ENCODE data around the gene WSCD1. TPM values are rescaled to one million over a fixed set of nuclear protein-coding genes. Genes with fewer than 3 reads are reported as not detected.

The WSCD1 gene
- polyA plus RNA-seq, 1 donor (not counting 4 experiments of a cell fraction or from before 2014, with no cell fraction given), result not detected

- Histone ChIP-seq H3K79me2 (ENCODE audit: control insufficient read depth, insufficient read depth, low read length) (no peaks in the 10 kb centered on the region), H3K4me2 (ENCODE audit: control insufficient read depth, extremely low read depth, insufficient read depth, low read depth, low read length) (no peak overlapping the region), H4K20me1 (ENCODE audit: control insufficient read depth, extremely low read depth, insufficient read depth, low read length) (no peaks in the 10 kb centered on the region), H3K9me3 (ENCODE audit: control insufficient read depth, low read depth, low read length) (no peaks in the 10 kb centered on the region), H3K27me3 (ENCODE audit: control insufficient read depth, extremely low read depth, insufficient read depth, low read length) (no peaks in the 10 kb centered on the region), H3K4me3 (ENCODE audit: control insufficient read depth in 2 of 3, extremely low read depth in 1 of 3, insufficient read depth in 2 of 3, low read depth in 1 of 3, low read length in 3 of 3) (no peak overlapping the region), H3K9me1 (ENCODE audit: control insufficient read depth, extremely low read depth, insufficient read depth, low read length) (no peaks in the 10 kb centered on the region), H3K9ac (ENCODE audit: control insufficient read depth, extremely low read depth, insufficient read depth, low read length) (no peak overlapping the region), H3K36me3 (ENCODE audit: control insufficient read depth in 2 of 2, extremely low read depth in 1 of 2, insufficient read depth in 2 of 2, low read length in 2 of 2) (no peaks in the 10 kb centered on the region), H3K4me1 (ENCODE audit: control insufficient read depth, extremely low read depth, insufficient read depth, low read length) (no peaks in the 10 kb centered on the region), H3K27ac (ENCODE audit: control insufficient read depth, insufficient read depth, low read length) (no peak overlapping the region), H2AFZ (ENCODE audit: control insufficient read depth, low read length) (no peak overlapping the region)
- FAIRE-seq (no peak), DNase-seq (ENCODE audit: low read depth, low spot score) (no peak)
- TF ChIP-seq, protein P1, sequence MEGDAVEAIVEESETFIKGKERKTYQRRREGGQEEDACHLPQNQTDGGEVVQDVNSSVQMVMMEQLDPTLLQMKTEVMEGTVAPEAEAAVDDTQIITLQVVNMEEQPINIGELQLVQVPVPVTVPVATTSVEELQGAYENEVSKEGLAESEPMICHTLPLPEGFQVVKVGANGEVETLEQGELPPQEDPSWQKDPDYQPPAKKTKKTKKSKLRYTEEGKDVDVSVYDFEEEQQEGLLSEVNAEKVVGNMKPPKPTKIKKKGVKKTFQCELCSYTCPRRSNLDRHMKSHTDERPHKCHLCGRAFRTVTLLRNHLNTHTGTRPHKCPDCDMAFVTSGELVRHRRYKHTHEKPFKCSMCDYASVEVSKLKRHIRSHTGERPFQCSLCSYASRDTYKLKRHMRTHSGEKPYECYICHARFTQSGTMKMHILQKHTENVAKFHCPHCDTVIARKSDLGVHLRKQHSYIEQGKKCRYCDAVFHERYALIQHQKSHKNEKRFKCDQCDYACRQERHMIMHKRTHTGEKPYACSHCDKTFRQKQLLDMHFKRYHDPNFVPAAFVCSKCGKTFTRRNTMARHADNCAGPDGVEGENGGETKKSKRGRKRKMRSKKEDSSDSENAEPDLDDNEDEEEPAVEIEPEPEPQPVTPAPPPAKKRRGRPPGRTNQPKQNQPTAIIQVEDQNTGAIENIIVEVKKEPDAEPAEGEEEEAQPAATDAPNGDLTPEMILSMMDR (optimal IDR thresholded peaks at IDR 0.05 in 1 of 3, IDR thresholded peaks at IDR 0.05 in 1 of 3, conservative IDR thresholded peaks at IDR 0.05 in 1 of 3; ENCODE audit: extremely low read depth in 1 of 3, insufficient read depth in 2 of 3, low read length in 3 of 3), result no peak
- no peak for TF ChIP-seq EZH2 (IDR thresholded peaks at IDR 0.05; ENCODE audit: low read length)
- dilution Hi-C loops (cut with MboI; ENCODE audit: extremely low pct_ligation_motif_present, low sequenced_read_pairs), result no loop called here
Measured at GRCh38 chr17:6105649-6106007, 35.4 kb downstream of the WSCD1 start.

DNA sequence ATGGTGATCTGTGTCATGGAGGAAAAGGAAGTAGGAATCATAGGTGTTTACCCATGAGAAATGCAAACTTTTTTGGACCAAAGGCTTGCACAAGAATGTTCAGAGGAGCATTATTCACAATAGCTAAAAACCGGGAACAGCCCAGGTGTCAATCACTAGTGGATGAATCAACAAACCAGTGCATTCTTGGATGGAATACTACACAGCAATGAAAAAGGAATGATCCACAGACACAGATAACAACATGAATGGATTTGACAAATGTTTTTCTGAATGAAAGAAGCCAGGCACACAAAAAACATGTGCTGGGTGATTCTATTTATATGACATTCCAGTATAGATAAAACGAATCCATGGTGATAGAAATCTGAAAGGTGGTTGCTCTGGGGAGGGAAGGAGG, 36.0 kb downstream of the WSCD1 start:
- H3K4me2 ChIP-seq (ENCODE audit: control insufficient read depth, extremely low read depth, insufficient read depth, low read depth, low read length), result no peak overlapping the region
- no peaks in the 10 kb centered on the region for H3K9me3 ChIP-seq (ENCODE audit: control insufficient read depth, low read depth, low read length)
- H3K4me1 ChIP-seq (ENCODE audit: control insufficient read depth, extremely low read depth, insufficient read depth, low read length), result no peaks in the 10 kb centered on the region
- no peak overlapping the region for H2AFZ ChIP-seq (ENCODE audit: control insufficient read depth, low read length)
- no peak for FAIRE-seq
- no peaks in the 10 kb centered on the region for H4K20me1 ChIP-seq (ENCODE audit: control insufficient read depth, extremely low read depth, insufficient read depth, low read length)
- no peaks in the 10 kb centered on the region for H3K79me2 ChIP-seq (ENCODE audit: control insufficient read depth, insufficient read depth, low read length)
- TF ChIP-seq, protein P1 (optimal IDR thresholded peaks at IDR 0.05 in 1 of 3, IDR thresholded peaks at IDR 0.05 in 1 of 3, conservative IDR thresholded peaks at IDR 0.05 in 1 of 3; ENCODE audit: extremely low read depth in 1 of 3, insufficient read depth in 2 of 3, low read length in 3 of 3), result no peak
- TF ChIP-seq EZH2 (IDR thresholded peaks at IDR 0.05; ENCODE audit: low read length), result no peak
- no peak overlapping the region for H3K9ac ChIP-seq (ENCODE audit: control insufficient read depth, extremely low read depth, insufficient read depth, low read length)
- dilution Hi-C loops (cut with MboI; ENCODE audit: extremely low pct_ligation_motif_present, low sequenced_read_pairs), result no loop called here
- no peaks in the 10 kb centered on the region for H3K9me1 ChIP-seq (ENCODE audit: control insufficient read depth, extremely low read depth, insufficient read depth, low read length)
- H3K4me3 ChIP-seq (ENCODE audit: control insufficient read depth in 2 of 3, extremely low read depth in 1 of 3, insufficient read depth in 2 of 3, low read depth in 1 of 3, low read length in 3 of 3), result no peak overlapping the region
- H3K36me3 ChIP-seq (ENCODE audit: control insufficient read depth in 2 of 2, extremely low read depth in 1 of 2, insufficient read depth in 2 of 2, low read length in 2 of 2), result no peaks in the 10 kb centered on the region
- no peak for DNase-seq (ENCODE audit: low read depth, low spot score)
- H3K27me3 ChIP-seq (ENCODE audit: control insufficient read depth, extremely low read depth, insufficient read depth, low read length), result no peaks in the 10 kb centered on the region
- no peak overlapping the region for H3K27ac ChIP-seq (ENCODE audit: control insufficient read depth, insufficient read depth, low read length)
